ENCODE measurements around the gene PUS3.

Gene PUS3

GRCh38 chr11:125945797-125946520, 43.0 kb upstream of the PUS3 start, which contains the start of gene VSIG10L2:
Gene VSIG10L2, plus strand, starts transcription at chr11:125946044. Its CDS starts 12 bp downstream, at chr11:125946056.
- Histone ChIP-seq H3K79me2 (ENCODE audit: control insufficient read depth, low read length) (no peaks in the 10 kb centered on the region), H3F3A (ENCODE audit: control insufficient read depth, insufficient read depth) (no peaks in the 10 kb centered on the region), H3K9me2 (replicated peaks; ENCODE audit: control insufficient read depth, low read length) (no peaks in the 10 kb centered on the region), H3K4me2 (ENCODE audit: low read length) (no peak within 1 kb of the TSS), H3K9me3 (ENCODE audit: control insufficient read depth, insufficient read depth, low read length) (no peaks in the 10 kb centered on the region), H3K27ac (ENCODE audit: low read depth, low read length) (no peak within 1 kb of the TSS), H3K4me1 (ENCODE audit: control insufficient read depth, low read length) (no peaks in the 10 kb centered on the region), H3K36me3 (ENCODE audit: control insufficient read depth, low read length) (no peaks in the 10 kb centered on the region), H3K4me3 (ENCODE audit: low read length) (no peak within 1 kb of the TSS), H4K20me1 (ENCODE audit: control insufficient read depth, insufficient read depth, low read depth, low read length) (no peaks in the 10 kb centered on the region), H3K27me3 (ENCODE audit: control insufficient read depth, low read length) (no peaks in the 10 kb centered on the region; the same call in 1 of the 2 replicates)
- TF ChIP-seq CTCF (IDR thresholded peaks at IDR 0.05; ENCODE audit: low read depth, low read length, poor library complexity, severe bottlenecking): no peak
- TF ChIP-seq EZH2phosphoT487 (IDR thresholded peaks at IDR 0.05; ENCODE audit: borderline replicate concordance, low read length): no peak

- TF ChIP-seq EZH2phosphoT487 (IDR thresholded peaks at IDR 0.05; ENCODE audit: borderline replicate concordance, low read length) (no peak), CTCF (IDR thresholded peaks at IDR 0.05; ENCODE audit: low read depth, low read length, poor library complexity, severe bottlenecking) (no peak)
- Histone ChIP-seq H3K4me2 (ENCODE audit: low read length) (no peak overlapping the region), H3K9me3 (ENCODE audit: control insufficient read depth, insufficient read depth, low read length) (no peaks in the 10 kb centered on the region)
Observed at GRCh38 chr11:125945011-125945796, 42.2 kb upstream of the PUS3 start.

DNA sequence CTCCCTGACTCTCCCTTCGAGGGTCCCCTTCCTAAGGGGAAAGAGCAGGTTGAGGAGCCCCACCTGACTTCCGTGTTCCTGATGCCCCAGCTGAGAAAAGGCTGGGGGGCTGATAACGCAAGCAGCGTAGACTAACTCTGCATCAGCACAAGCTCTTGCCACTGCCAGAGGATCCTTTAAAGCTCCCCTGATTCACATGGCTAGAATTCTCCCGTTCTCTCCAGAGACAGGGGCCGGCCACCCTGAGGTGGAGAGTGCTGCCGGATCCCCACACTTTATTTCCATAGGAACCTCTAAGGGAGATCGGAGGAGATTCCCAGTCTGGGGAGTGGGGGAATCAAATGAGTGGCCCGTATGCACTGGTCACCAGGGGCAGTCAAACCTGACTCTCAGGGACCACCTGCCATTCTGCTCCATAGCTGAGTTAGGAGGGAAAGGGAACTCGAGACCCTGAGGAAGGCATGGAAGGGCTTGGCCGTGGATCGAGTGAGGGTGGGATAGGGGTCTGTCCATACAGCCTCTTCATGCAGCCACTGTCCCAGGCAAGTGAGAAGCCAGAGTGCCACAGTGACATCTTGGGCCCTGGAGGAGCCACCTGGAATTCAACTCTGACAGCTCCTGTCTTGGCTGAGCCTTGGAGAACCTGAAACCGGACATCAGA, 41.5 kb upstream of the PUS3 start:
- H3K27ac ChIP-seq (ENCODE audit: low read depth, low read length): no peak overlapping the region
- no peaks in the 10 kb centered on the region for H3K9me2 ChIP-seq (replicated peaks; ENCODE audit: control insufficient read depth, low read length)
- H4K20me1 ChIP-seq (ENCODE audit: control insufficient read depth, insufficient read depth, low read depth, low read length): no peaks in the 10 kb centered on the region
- no peaks in the 10 kb centered on the region for H3K36me3 ChIP-seq (ENCODE audit: control insufficient read depth, low read length)
- H3K4me2 ChIP-seq (ENCODE audit: low read length): no peak overlapping the region
- no peak overlapping the region for H3K4me3 ChIP-seq (ENCODE audit: low read length)
- H3K79me2 ChIP-seq (ENCODE audit: control insufficient read depth, low read length): no peaks in the 10 kb centered on the region
- no peaks in the 10 kb centered on the region; the same call in 1 of the 2 replicates for H3K27me3 ChIP-seq (ENCODE audit: control insufficient read depth, low read length)
- no peaks in the 10 kb centered on the region for H3F3A ChIP-seq (ENCODE audit: control insufficient read depth, insufficient read depth)
- no peaks in the 10 kb centered on the region for H3K9me3 ChIP-seq (ENCODE audit: control insufficient read depth, insufficient read depth, low read length)
- H3K4me1 ChIP-seq (ENCODE audit: control insufficient read depth, low read length): no peaks in the 10 kb centered on the region
- TF ChIP-seq CTCF (IDR thresholded peaks at IDR 0.05; ENCODE audit: low read depth, low read length, poor library complexity, severe bottlenecking) (no peak), EZH2phosphoT487 (IDR thresholded peaks at IDR 0.05; ENCODE audit: borderline replicate concordance, low read length) (no peak)

More at GRCh38 chr11:125945011-125945796, 42.2 kb upstream of the PUS3 start:
- Histone ChIP-seq H3K4me1 (ENCODE audit: control insufficient read depth, low read length) (no peaks in the 10 kb centered on the region), H3K9me2 (replicated peaks; ENCODE audit: control insufficient read depth, low read length) (no peaks in the 10 kb centered on the region), H3K4me3 (ENCODE audit: low read length) (no peak overlapping the region), H3K27me3 (ENCODE audit: control insufficient read depth, low read length) (no peaks in the 10 kb centered on the region; the same call in 1 of the 2 replicates), H3K27ac (ENCODE audit: low read depth, low read length) (no peak overlapping the region), H4K20me1 (ENCODE audit: control insufficient read depth, insufficient read depth, low read depth, low read length) (no peaks in the 10 kb centered on the region), H3F3A (ENCODE audit: control insufficient read depth, insufficient read depth) (no peaks in the 10 kb centered on the region), H3K79me2 (ENCODE audit: control insufficient read depth, low read length) (no peaks in the 10 kb centered on the region), H3K36me3 (ENCODE audit: control insufficient read depth, low read length) (no peaks in the 10 kb centered on the region)
